Esophagus squamous epithelium (tissue), 4 donors: ENCODE data around the gene FRMD4A.

ENCODE experiments used
- CTCF ChIP-seq, 6 experiments: fragments of 450-650 bp in 4 of 6; fragments of 200-600 bp in 2 of 6; sonication (generic) in 2 of 6; IDR thresholded peaks; one replicate each; pipeline ENCODE4 v1.5.1; 2016 to 2019; ENCODE audit warnings: antibody characterized with exemption in 6 of 6, mild to moderate bottlenecking in 4 of 6, moderate library complexity in 4 of 6
- POLR2A ChIP-seq, 4 donors: fragments of 450-650 bp; IDR thresholded peaks; one replicate each; pipeline ENCODE4 v1.6.1; 2017; ENCODE audit warnings: antibody characterized with exemption in 4 of 4, mild to moderate bottlenecking in 4 of 4, moderate library complexity in 3 of 4

- TF ChIP-seq POLR2A (IDR thresholded peaks at IDR 0.05) (no peak), CTCF (IDR thresholded peaks at IDR 0.05) (no peak)
Measured at GRCh38 chr10:13643016-13643415, 687.7 kb downstream of the FRMD4A start.
